OCI-LY1 (cell line): ENCODE results near the gene PRDX4.

Source experiments
- CTCF ChIP-seq: fragments of 200-600 bp; sonication (generic), shearing (Covaris generic); IDR thresholded peaks from 2 replicates; pipeline ENCODE4 v1.5.1; 2017; ENCODE audit warnings: mild to moderate bottlenecking, antibody characterized with exemption, low read length, moderate library complexity, mixed read lengths
- EZH2 ChIP-seq: fragments of 200-600 bp; sonication (generic), shearing (Covaris generic); IDR thresholded peaks from 2 replicates; pipeline ENCODE4 v1.8.0; 2017; ENCODE audit warnings: borderline replicate concordance, mixed run types, mild to moderate bottlenecking, antibody characterized with exemption, low read length, moderate library complexity, mixed read lengths

GRCh38 chrX:23720117-23720677, 52.9 kb downstream of the PRDX4 start:
- no peak for TF ChIP-seq EZH2
- TF ChIP-seq CTCF: no peak
